Tibial nerve (tissue), 3 donors: ENCODE measurements around the gene SLC6A9.

ENCODE experiments used
- CTCF ChIP-seq, 5 experiments: fragments of 200-600 bp in 3 of 5; fragments of 450-650 bp in 2 of 5; sonication (generic) in 3 of 5; IDR thresholded peaks; one replicate each; pipeline ENCODE4 v1.5.1; 2016 to 2019; ENCODE audit warnings: antibody characterized with exemption in 5 of 5, mild to moderate bottlenecking in 3 of 5, moderate library complexity in 2 of 5
- POLR2A ChIP-seq, 2 donors: fragments of 450-650 bp; IDR thresholded peaks; one replicate each; pipeline ENCODE4 v1.6.1; 2017; ENCODE audit warnings: antibody characterized with exemption in 2 of 2, mild to moderate bottlenecking in 2 of 2, moderate library complexity in 2 of 2

GRCh38 chr1:44012404-44012803, 18.9 kb downstream of the SLC6A9 start:
- TF ChIP-seq CTCF (IDR thresholded peaks at IDR 0.05) (no peak), POLR2A (IDR thresholded peaks at IDR 0.05) (no peak)
